K562 (cell line): ENCODE data around the gene ZMYND8. TPM values are rescaled to one million over a fixed set of nuclear protein-coding genes. Genes with fewer than 3 reads are reported as not detected.

Experiments used
- BCOR ChIP-seq: fragments of 450-650 bp; IDR thresholded peaks from 2 replicates; pipeline ENCODE4 v1.6.1; 2016
- CLOCK ChIP-seq: fragments of 250-450 bp; sonication (Bioruptor Pico); IDR thresholded peaks from 2 replicates; pipeline ENCODE4 v1.4.0; 2020; ENCODE audit warnings: mild to moderate bottlenecking, moderate library complexity, borderline replicate concordance
- JUNB ChIP-seq: fragments of 450-650 bp; formaldehyde crosslinking; conservative IDR thresholded peaks from 2 replicates; pipeline ENCODE4 v1.4.0; 2020; ENCODE audit warnings: mild to moderate bottlenecking
- KDM5B ChIP-seq: fragments of 200-600 bp; sonication (generic); IDR thresholded peaks from 2 replicates; pipeline ENCODE4 v1.6.1; 2012; ENCODE audit warnings: low read depth, mild to moderate bottlenecking, moderate library complexity, low read length, control low read depth, inconsistent platforms; ENCODE audit not compliant: insufficient replicate concordance
- MAFG ChIP-seq: fragments of 450-650 bp; conservative IDR thresholded peaks from 2 replicates; pipeline ENCODE4 v1.6.1; 2016; ENCODE audit warnings: missing genetic modification characterization, missing compliant biosample characterization
- MYBL2 ChIP-seq, 2 experiments: fragments of 450-650 bp in 1 of 2; sonication (generic) in 1 of 2; formaldehyde crosslinking in 1 of 2; IDR thresholded peaks; 2 replicates each; pipeline versions ENCODE4 v1.6.1 to v1.8.1; 2017 to 2022; ENCODE audit warnings: borderline replicate concordance in 1 of 2, inconsistent platforms in 1 of 2, low read depth in 1 of 2, mild to moderate bottlenecking in 1 of 2, missing genetic modification reagents in 1 of 2, moderate library complexity in 1 of 2
- NCOA1 ChIP-seq: fragments of 450-650 bp; IDR thresholded peaks from 2 replicates; pipeline ENCODE4 v1.6.1; 2016; ENCODE audit warnings: low read depth
- NFE2 ChIP-seq: IDR thresholded peaks from 2 replicates; pipeline ENCODE4 v1.6.1; 2014; ENCODE audit warnings: antibody characterized with exemption, low read depth
- SRSF3 ChIP-seq: fragments of 200-400 bp; formaldehyde crosslinking; IDR thresholded peaks from 2 replicates; pipeline ENCODE4 v1.6.1; 2016; ENCODE audit warnings: mild to moderate bottlenecking, low read length, moderate library complexity; ENCODE audit not compliant: insufficient read depth
- TBP ChIP-seq: optimal IDR thresholded peaks from 2 replicates; pipeline ENCODE3; 2011; ENCODE audit warnings: low read depth, low read length, improper control_type of control experiment
- ZBTB2 ChIP-seq: fragments of 450-650 bp; IDR thresholded peaks from 2 replicates; pipeline ENCODE4 v1.6.1; 2016; ENCODE audit warnings: antibody characterized with exemption
- ZC3H11A ChIP-seq: IDR thresholded peaks from 2 replicates; pipeline ENCODE4 v1.6.1; 2012; ENCODE audit warnings: low read depth, low read length, improper control_type of control experiment
- ZNF511 ChIP-seq: sonication (generic); formaldehyde crosslinking; IDR thresholded peaks from 2 replicates; pipeline ENCODE4 v1.8.0; 2022; ENCODE audit warnings: mild to moderate bottlenecking, missing genetic modification reagents
- polyA plus RNA-seq, 8 experiments: library from polyadenylated mRNA; depleted of rRNA in 4 of 8; stranded (reverse) in 5 of 8; unstranded in 3 of 8; fragments of >200 nt; fragmentation: Nextera tagmentation in 2 of 8; fragmentation: Illumina TruSeq in 1 of 8; extraction: Ambion mirVana in 2 of 8; extraction: Trizol in 1 of 8; gene quantifications; 2 replicates each; pipeline versions ENCODE4 v1.2.1 to v1.2.3, GENCODE V29; 2011 to 2014; ENCODE audit warnings: inconsistent platforms in 1 of 8, missing spikeins in 1 of 8
- total RNA-seq, 7 experiments: library from RNA; depleted of rRNA in 6 of 7; stranded (reverse); fragments of >200 nt in 6 of 7; fragmentation: Illumina TruSeq in 2 of 7; extraction: Trizol in 2 of 7; gene quantifications; 2 replicates each; pipeline versions ENCODE4 v1.2.1 to v1.2.3, GENCODE V29; 2011 to 2021; ENCODE audit warnings: low replicate concordance in 1 of 7
- TF ChIP-seq, protein P1 (sequence below), 2 experiments: fragments of 450-650 bp in 1 of 2; IDR thresholded peaks; 2 replicates each; pipeline ENCODE4 v1.6.1; 2011 to 2017; ENCODE audit warnings: low read depth in 2 of 2, antibody characterized with exemption in 1 of 2, borderline replicate concordance in 1 of 2, low read length in 1 of 2, mild to moderate bottlenecking in 1 of 2, mixed read lengths in 1 of 2; ENCODE audit not compliant: control insufficient read depth in 1 of 2
- TF ChIP-seq, protein P2 (sequence below): IDR thresholded peaks from 2 replicates; pipeline ENCODE4 v1.6.1; 2011; ENCODE audit warnings: borderline replicate concordance, low read depth, mild to moderate bottlenecking, moderate library complexity, low read length; ENCODE audit not compliant: insufficient read depth, poor library complexity, severe bottlenecking

ZMYND8 gene
- total and polyA plus RNA-seq, 9 of the 15 experiments (the other 6 are each of a cell fraction or from before 2014, with no cell fraction given) = 31.8 to 148 (median 71.9) TPM

DNA sequence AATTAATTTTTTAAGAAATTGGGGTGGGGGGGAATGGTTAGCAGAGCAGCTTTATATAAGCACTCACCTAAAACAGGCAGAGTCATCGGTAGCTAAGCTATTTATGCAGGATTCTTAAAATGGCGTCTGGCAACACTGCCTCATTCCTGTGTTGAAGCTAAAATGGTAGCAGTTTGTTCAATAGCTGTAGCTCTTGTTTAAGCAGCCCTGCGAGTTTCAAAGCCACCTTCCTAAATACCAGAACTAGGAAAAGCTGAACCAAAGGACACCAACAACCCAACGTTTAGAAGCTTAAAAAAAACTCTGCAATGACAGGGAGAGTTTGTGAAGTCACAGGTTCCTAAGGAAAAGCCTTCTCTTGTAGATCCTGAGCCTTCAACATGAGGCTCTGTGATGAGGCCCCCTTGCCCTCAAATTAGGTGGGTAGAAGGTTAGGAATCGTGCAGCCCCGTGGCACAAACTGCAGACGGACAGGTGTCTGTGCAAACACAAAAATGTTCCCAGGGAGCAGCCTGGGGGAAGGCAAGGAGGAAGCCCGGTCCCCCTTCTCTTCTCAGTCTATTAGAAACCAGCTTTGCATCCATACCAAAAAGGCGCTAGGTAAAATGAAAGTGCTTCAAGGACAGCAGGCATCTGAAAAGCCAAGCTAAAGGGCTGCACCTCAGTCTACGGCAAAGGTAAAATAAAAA lies 4.7 kb downstream of the ZMYND8 start (continued):
- TF ChIP-seq CLOCK (CRISPR knock-in tag) (no peak), ZBTB2 (no peak), MAFG (tag) (peak; percentile 35; the same call in 1 of the 2 replicates), JUNB (CRISPR knock-in tag) (no peak), ZNF511 (CRISPR knock-in tag) (no peak), TBP (peak; percentile 49), NFE2 (peak; percentile 54; the same call in 1 of the 2 replicates), SRSF3 (no peak), ZC3H11A (peak; percentile 95; the same call in 1 of the 2 replicates), BCOR (no peak), MYBL2 (IDR thresholded peaks at IDR 0.05; ENCODE audit: low read depth) (no peak), MYBL2 (CRISPR knock-in tag; IDR thresholded peaks at IDR 0.05; ENCODE audit: borderline replicate concordance) (no peak), NCOA1 (no peak), KDM5B (no peak)
- TF ChIP-seq, protein P1, sequence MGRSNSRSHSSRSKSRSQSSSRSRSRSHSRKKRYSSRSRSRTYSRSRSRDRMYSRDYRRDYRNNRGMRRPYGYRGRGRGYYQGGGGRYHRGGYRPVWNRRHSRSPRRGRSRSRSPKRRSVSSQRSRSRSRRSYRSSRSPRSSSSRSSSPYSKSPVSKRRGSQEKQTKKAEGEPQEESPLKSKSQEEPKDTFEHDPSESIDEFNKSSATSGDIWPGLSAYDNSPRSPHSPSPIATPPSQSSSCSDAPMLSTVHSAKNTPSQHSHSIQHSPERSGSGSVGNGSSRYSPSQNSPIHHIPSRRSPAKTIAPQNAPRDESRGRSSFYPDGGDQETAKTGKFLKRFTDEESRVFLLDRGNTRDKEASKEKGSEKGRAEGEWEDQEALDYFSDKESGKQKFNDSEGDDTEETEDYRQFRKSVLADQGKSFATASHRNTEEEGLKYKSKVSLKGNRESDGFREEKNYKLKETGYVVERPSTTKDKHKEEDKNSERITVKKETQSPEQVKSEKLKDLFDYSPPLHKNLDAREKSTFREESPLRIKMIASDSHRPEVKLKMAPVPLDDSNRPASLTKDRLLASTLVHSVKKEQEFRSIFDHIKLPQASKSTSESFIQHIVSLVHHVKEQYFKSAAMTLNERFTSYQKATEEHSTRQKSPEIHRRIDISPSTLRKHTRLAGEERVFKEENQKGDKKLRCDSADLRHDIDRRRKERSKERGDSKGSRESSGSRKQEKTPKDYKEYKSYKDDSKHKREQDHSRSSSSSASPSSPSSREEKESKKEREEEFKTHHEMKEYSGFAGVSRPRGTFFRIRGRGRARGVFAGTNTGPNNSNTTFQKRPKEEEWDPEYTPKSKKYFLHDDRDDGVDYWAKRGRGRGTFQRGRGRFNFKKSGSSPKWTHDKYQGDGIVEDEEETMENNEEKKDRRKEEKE (IDR thresholded peaks at IDR 0.05; ENCODE audit: borderline replicate concordance in 1 of 2, control insufficient read depth in 1 of 2, low read depth in 2 of 2, low read length in 1 of 2) = peak in 1 of 2 experiments; percentile 27; a peak in 1 of 4 replicates
- TF ChIP-seq, protein P2, sequence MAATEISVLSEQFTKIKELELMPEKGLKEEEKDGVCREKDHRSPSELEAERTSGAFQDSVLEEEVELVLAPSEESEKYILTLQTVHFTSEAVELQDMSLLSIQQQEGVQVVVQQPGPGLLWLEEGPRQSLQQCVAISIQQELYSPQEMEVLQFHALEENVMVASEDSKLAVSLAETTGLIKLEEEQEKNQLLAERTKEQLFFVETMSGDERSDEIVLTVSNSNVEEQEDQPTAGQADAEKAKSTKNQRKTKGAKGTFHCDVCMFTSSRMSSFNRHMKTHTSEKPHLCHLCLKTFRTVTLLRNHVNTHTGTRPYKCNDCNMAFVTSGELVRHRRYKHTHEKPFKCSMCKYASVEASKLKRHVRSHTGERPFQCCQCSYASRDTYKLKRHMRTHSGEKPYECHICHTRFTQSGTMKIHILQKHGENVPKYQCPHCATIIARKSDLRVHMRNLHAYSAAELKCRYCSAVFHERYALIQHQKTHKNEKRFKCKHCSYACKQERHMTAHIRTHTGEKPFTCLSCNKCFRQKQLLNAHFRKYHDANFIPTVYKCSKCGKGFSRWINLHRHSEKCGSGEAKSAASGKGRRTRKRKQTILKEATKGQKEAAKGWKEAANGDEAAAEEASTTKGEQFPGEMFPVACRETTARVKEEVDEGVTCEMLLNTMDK = no peak
